ENCODE results near the gene LCP1. TPM values are rescaled to one million over a fixed set of nuclear protein-coding genes. Genes with fewer than 3 reads are reported as not detected.

The LCP1 gene
- total RNA-seq, 2 donors from 2014 or later: 727 to 916 TPM

DNA sequence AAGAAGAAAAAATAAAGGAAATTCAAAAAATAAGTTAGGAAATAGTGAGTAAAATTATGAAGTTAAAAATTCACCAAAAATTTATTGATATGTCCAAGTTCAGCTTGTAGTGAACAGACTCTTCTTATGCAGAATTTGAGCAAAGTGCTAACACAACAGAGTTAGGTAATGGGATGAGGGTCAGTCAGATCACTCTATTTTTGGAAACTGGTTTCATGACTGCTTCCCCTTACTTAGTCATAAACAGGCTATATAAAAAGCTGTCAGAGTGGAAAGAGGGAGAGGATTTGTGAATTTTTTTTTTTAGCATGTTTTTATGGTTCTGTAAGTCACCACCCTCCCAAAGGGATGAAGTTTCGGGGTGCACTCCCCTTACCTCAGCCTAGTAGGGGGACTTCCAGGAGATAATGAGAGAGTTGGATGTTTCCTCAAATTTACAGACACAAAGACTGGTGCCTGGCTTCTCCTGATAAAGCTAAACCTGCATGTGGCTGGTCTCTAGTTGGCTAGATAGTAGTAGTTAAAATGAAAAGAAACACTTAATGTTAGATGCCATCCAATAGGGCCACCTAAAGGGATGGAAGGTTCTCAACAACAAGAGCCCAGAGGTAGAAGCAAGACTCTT is 81.7 kb downstream of the LCP1 start:
- Mint-ChIP-seq H3K9me3 (no peaks in the 10 kb centered on the region), H3K36me3 (ENCODE audit: low read depth) (no peaks in the 10 kb centered on the region), H3K27me3 (peaks cover 10% of the 10 kb centered on the region), H3K4me1 (no peaks in the 10 kb centered on the region), H3K27ac (no peak overlapping the region), H3K4me3 (no peak overlapping the region)
- no peak for ATAC-seq (replicated peaks)

DNA sequence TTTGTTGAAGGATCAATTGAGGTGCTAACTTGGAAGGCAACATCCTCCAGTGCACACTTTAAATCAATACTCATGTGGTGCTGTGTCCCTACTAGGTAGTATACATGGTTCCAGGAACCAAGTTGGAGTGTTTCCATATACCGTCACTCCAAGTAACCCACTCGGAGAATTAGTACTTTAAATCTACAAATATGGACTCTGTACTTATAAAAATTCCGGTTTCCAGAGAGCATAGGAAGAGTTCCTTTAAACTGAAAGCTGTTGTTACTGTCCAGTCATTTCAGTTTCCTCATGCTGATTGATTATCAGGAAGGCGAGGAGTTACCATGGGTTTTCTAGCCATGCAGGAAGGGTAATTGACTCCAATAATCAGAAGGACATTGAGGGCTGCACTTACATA is 84.3 kb downstream of the LCP1 start:
- Mint-ChIP-seq H3K9me3 (no peaks in the 10 kb centered on the region), H3K27me3 (peaks cover 27% of the 10 kb centered on the region), H3K36me3 (ENCODE audit: low read depth) (no peaks in the 10 kb centered on the region), H3K4me1 (no peaks in the 10 kb centered on the region), H3K27ac (no peak overlapping the region), H3K4me3 (no peak overlapping the region)
- ATAC-seq (replicated peaks): no peak

DNA sequence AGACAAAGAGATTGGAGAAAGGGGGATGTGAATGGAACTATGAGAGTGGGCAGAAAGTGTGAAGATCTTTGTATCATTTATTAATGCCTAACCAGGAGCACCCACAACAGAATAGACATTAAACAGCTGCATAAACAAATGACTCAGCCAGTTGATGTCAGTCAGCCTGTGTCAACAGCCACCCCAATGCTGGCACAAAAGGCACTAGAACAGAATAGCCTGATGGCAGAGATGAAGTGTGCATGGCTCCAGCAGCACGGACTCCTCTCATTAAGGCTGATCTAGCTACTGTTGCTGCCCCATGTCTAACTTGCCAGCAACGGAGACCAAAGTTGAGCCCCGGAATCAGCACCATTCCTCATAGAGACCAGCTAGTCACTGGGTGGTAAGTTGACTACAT is 85.0 kb downstream of the LCP1 start:
- H3K27ac Mint-ChIP-seq: no peak overlapping the region
- H3K4me1 Mint-ChIP-seq: no peaks in the 10 kb centered on the region
- peaks cover 34% of the 10 kb centered on the region for H3K27me3 Mint-ChIP-seq
- H3K9me3 Mint-ChIP-seq: no peaks in the 10 kb centered on the region
- H3K4me3 Mint-ChIP-seq: no peak overlapping the region
- H3K36me3 Mint-ChIP-seq (ENCODE audit: low read depth): no peaks in the 10 kb centered on the region
- ATAC-seq (replicated peaks): no peak

DNA sequence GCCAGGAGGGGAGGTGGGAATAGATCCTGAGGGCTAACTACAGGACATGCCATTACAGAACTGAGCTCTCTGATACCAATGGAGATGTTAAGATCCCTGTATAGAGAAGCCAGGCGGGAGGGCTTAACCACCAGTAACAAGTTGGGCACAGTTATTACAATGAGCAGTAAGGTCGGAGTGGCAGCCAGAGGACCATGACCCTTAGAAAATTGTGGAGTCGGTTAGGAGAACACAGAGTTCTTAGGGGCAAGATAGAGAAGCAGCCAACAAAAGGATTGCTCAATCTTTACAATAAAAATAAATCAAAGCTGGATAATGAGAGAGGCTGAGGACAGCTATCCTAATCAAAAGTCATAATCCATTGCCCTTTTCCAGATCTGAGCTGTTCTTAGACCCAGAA is 87.5 kb downstream of the LCP1 start:
- peaks cover 39% of the 10 kb centered on the region for H3K27me3 Mint-ChIP-seq
- H3K27ac Mint-ChIP-seq: no peak overlapping the region
- no peaks in the 10 kb centered on the region for H3K4me1 Mint-ChIP-seq
- H3K9me3 Mint-ChIP-seq: no peaks in the 10 kb centered on the region
- ATAC-seq (replicated peaks): no peak
- H3K36me3 Mint-ChIP-seq (ENCODE audit: low read depth): no peaks in the 10 kb centered on the region
- H3K4me3 Mint-ChIP-seq: no peak overlapping the region

DNA sequence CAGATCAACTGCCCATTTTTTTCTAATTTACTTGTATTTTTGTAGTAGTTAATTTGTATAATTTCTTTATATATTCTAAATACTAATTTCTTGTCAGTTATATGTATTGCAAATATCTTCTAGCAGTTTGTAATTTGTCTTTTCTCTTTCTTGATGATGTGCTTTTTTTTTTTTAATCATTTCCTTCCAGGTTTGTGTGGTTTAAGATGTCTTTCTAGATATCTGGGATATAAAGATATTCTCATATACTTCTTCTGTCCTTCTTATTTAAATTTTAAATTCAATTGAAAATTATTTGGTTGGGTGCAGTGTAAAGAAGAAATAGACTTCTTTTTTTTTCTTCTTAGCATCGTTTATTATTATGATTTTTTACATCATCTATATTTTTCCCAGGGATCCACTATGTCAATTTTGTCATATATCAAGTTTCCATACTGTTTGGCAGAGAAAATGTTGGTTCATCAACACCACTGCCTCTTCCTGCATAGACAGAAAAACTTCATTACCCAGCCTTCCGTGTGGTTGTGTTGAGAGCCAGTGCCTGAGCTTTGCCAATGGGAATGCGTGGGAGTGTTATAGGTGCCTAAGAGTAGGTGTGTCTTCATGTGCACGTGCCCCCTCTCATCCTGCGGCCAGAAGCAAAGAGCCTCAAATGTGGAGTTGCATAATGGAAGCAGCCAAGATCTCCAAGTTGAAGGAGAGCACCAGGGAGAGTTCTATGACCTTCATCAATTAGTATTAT is 93.0 kb downstream of the LCP1 start:
- Mint-ChIP-seq H3K27ac (no peak overlapping the region), H3K27me3 (peaks cover 21% of the 10 kb centered on the region), H3K9me3 (no peaks in the 10 kb centered on the region), H3K4me3 (no peak overlapping the region), H3K36me3 (ENCODE audit: low read depth) (no peaks in the 10 kb centered on the region), H3K4me1 (no peaks in the 10 kb centered on the region)
- ATAC-seq (replicated peaks): no peak

DNA sequence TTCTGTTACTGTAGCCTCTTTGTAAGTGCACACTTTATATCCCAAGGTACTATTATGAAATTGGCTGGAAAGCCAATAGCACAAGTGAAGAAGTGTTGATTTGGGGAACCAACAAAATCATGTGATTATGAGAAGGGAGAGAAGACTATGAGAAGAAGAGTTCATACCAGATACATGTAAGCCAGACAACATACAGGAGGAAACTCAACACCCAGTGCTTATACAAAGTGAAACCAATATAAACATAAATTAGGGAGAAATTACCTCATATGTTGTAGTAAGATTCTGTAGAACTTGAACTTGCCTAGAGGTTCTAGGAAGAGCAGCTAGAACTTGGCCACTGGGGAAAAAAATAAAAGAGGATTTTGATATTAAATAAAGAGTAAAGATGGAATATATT is 94.5 kb downstream of the LCP1 start:
- Mint-ChIP-seq H3K27ac (no peak overlapping the region), H3K4me1 (no peaks in the 10 kb centered on the region), H3K4me3 (no peak overlapping the region), H3K36me3 (ENCODE audit: low read depth) (no peaks in the 10 kb centered on the region), H3K9me3 (no peaks in the 10 kb centered on the region), H3K27me3 (peaks cover 13% of the 10 kb centered on the region)
- ATAC-seq (replicated peaks): no peak

DNA sequence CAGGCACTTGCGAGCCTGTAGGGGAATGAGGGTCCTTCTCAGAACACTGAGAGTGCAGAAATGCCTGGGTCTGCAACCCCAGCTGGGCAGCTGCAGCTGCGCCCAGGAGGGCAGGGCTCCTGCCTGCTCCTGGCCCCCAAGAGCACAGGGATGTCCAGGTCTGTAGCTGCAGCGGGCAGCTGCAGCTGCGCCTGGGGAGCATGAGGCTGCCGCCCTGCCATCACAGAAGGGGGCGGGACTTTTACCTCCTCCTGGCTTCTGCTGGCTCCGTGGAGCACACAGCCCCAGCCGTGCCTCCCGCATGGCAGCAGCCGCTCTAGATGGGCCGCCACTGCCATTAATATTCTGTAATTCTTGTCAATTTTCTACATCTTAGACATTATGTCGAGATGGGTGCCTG is 95.0 kb downstream of the LCP1 start:
- Mint-ChIP-seq H3K9me3 (no peaks in the 10 kb centered on the region), H3K36me3 (ENCODE audit: low read depth) (no peaks in the 10 kb centered on the region), H3K27ac (no peak overlapping the region), H3K4me3 (no peak overlapping the region), H3K27me3 (peaks cover 8% of the 10 kb centered on the region), H3K4me1 (no peaks in the 10 kb centered on the region)
- ATAC-seq (replicated peaks): no peak

DNA sequence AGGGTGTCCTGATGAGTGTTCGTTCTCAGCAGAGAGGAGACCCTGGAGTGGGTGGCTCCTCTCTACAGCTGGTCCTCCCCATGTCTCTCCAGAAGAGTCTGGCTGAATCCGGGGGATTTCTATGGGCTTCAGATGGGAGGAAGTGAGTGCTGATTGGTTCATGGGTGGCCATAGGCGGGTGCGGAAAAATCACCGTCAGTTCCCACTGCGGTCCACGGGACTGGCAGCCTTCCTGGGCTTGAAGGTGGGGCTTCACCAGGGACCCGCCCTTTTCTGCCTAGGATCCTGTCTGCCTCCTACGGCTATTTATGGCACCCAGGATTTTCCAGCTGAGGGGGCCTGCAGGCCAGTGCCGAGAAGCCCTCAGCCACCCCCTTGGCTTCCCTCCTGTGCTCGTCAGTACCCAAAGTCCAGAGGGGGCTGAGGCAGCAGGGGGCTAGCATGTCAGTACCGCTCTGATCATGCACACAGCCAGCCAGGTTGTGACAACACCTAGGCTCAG is 95.5 kb downstream of the LCP1 start:
- no peaks in the 10 kb centered on the region for H3K4me1 Mint-ChIP-seq
- ATAC-seq (replicated peaks): no peak
- no peak overlapping the region for H3K4me3 Mint-ChIP-seq
- H3K27ac Mint-ChIP-seq: no peak overlapping the region
- H3K27me3 Mint-ChIP-seq: peaks cover 7% of the 10 kb centered on the region
- H3K9me3 Mint-ChIP-seq: no peaks in the 10 kb centered on the region
- no peaks in the 10 kb centered on the region for H3K36me3 Mint-ChIP-seq (ENCODE audit: low read depth)

DNA sequence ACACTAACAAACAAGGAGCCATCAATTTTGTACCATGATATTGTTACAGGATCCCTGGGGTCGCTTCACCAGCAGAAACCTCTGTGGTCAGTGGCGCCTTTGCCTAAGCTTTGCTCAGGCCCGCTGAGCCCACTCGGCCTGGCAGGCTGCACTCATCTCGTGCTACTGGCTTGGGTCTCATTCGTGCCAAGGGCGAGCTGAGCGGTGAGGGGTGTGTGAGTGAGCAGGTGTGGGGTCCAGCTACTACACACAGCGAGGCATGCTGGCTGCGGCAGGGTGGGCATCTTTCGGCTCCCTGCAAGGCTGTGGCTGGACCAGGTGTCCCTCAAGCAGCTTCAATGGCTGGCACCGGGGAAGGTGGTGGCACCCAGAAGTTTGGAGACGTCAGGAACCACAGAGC is 96.2 kb downstream of the LCP1 start:
- H3K4me3 Mint-ChIP-seq: no peak overlapping the region
- peaks cover 3% of the 10 kb centered on the region for H3K27me3 Mint-ChIP-seq
- H3K27ac Mint-ChIP-seq: no peak overlapping the region
- no peaks in the 10 kb centered on the region for H3K9me3 Mint-ChIP-seq
- no peaks in the 10 kb centered on the region for H3K4me1 Mint-ChIP-seq
- no peak for ATAC-seq (replicated peaks)
- no peaks in the 10 kb centered on the region for H3K36me3 Mint-ChIP-seq (ENCODE audit: low read depth)

DNA sequence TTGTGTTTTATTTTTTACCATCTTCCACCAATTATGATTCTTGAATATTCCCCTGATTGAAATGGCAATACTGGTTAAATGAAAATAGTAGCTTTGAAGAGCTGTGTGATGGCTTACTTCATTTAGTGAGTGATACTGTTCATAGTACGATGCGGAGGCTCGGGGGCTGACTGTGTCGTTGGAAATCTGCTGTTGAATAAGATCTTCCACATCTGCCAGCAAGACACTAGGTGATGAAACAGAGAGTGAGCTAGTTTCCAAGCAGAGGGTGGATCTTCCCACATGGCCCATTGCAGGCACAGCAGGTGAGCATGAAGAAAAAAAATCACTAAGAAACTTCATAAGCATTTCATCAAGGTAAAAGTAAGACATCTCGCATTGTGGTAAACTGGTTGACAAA is 99.7 kb downstream of the LCP1 start:
- Mint-ChIP-seq H3K27ac (no peak overlapping the region), H3K4me3 (no peak overlapping the region), H3K36me3 (ENCODE audit: low read depth) (no peaks in the 10 kb centered on the region), H3K27me3 (no peaks in the 10 kb centered on the region), H3K9me3 (no peaks in the 10 kb centered on the region), H3K4me1 (peaks cover 4% of the 10 kb centered on the region)
- ATAC-seq (replicated peaks): no peak

DNA sequence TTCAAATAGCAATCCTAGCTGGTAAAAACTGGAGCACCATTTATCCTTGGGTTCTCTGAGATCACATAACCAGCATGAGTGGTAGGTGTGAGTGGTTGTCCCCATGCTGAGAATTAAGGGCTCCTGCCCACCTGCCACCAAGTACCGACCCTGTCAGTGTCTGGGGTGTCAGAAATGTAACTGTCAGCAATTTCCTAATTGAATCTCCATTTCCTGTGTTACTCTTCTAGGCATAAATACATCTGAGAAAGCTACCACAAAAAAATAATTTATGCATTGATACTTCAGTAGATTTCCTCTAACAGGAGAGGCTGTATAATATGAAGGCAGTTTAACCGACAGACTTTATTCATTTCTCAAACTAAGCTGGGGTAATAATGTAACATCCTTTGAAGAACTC is 102.2 kb downstream of the LCP1 start:
- ATAC-seq (replicated peaks): no peak
- Mint-ChIP-seq H3K9me3 (no peaks in the 10 kb centered on the region), H3K36me3 (ENCODE audit: low read depth) (no peaks in the 10 kb centered on the region), H3K27me3 (no peaks in the 10 kb centered on the region), H3K27ac (peak overlapping the region; percentile 13), H3K4me3 (no peak overlapping the region), H3K4me1 (peaks cover 4% of the 10 kb centered on the region)

DNA sequence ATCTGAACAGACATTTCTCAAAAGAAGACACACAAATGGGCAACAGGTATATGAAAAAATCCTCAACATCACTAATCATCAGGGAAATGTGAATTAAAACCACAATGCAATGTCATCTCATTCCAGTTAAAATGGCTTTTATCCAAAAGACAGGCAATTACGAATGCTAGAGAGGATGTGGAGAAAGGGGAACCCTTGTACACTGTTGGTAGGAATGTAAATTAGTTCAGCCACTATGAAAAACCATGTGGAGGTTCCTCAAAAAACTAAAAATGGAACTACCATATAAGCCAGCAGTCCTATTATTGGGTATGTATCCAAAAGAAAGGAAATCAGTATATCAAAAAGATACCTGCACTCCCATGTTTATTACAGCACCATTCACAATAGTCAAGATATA is 104.7 kb downstream of the LCP1 start:
- Mint-ChIP-seq H3K9me3 (no peaks in the 10 kb centered on the region), H3K4me1 (peaks cover 4% of the 10 kb centered on the region), H3K27me3 (no peaks in the 10 kb centered on the region), H3K36me3 (ENCODE audit: low read depth) (no peaks in the 10 kb centered on the region), H3K27ac (no peak overlapping the region), H3K4me3 (no peak overlapping the region)
- no peak for ATAC-seq (replicated peaks)

DNA sequence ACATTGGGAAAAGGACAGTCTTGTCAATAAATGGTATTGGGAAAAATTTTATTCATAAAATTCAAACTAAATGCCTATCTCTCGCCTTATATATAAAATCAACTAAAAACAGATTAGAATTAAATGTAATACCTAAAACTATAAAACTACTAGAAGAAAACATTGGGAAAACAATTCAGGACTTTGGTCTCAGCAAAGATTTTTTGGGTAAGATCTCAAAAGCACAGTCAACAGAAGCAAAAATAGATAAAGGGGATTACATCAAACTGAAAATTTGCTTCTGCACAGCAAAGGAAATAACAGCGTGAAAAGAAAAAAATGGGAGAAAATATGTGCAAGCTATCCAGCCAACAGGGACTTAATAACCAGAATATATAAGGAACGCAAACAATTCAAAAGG is 105.2 kb downstream of the LCP1 start:
- ATAC-seq (replicated peaks): no peak
- Mint-ChIP-seq H3K4me1 (peaks cover 4% of the 10 kb centered on the region), H3K4me3 (no peak overlapping the region), H3K27me3 (peaks cover under 1% of the 10 kb centered on the region), H3K9me3 (no peaks in the 10 kb centered on the region), H3K27ac (no peak overlapping the region), H3K36me3 (ENCODE audit: low read depth) (no peaks in the 10 kb centered on the region)
